ENCODE results near the gene LDHB.
"Not testable (repeated sequence)": the region's sequence is repeated elsewhere in the genome, so short reads cannot be mapped to it uniquely, and the experiment has no call there.

The LDHB gene

GRCh38 chr12:21606175-21606574 is 51.5 kb downstream of the LDHB start:
- no peak for DNase-seq

- no peak for DNase-seq
Measured at GRCh38 chr12:21604245-21605101, 53.2 kb downstream of the LDHB start, which contains the start of gene GYS2. Gene GYS2 (minus strand): TSS chr12:21604847. CDS start chr12:21604592, 255 bp downstream.

- DNase-seq, result no peak
Measured at GRCh38 chr12:21602774-21603173, 54.9 kb downstream of the LDHB start.

DNA sequence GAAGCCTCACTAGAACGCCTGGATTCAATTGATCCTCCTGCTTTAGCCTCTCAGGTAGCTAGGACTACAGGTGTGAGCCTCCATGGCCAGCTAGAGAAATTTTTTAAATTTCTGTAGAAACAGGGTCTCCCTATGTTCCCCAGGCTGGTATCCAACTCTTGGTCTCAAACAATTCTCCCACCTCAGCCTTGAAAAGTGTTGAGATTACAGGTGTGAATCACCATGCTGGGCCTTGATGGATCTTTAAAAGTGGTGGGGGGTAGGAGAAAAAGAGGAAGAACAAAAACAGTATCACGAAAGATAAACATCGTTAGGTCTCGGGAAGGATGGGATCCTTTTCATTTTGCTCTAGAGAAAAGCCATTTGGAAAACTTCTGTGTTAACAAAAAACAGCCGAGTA is 57.4 kb downstream of the LDHB start:
- no peak for DNase-seq

DNA sequence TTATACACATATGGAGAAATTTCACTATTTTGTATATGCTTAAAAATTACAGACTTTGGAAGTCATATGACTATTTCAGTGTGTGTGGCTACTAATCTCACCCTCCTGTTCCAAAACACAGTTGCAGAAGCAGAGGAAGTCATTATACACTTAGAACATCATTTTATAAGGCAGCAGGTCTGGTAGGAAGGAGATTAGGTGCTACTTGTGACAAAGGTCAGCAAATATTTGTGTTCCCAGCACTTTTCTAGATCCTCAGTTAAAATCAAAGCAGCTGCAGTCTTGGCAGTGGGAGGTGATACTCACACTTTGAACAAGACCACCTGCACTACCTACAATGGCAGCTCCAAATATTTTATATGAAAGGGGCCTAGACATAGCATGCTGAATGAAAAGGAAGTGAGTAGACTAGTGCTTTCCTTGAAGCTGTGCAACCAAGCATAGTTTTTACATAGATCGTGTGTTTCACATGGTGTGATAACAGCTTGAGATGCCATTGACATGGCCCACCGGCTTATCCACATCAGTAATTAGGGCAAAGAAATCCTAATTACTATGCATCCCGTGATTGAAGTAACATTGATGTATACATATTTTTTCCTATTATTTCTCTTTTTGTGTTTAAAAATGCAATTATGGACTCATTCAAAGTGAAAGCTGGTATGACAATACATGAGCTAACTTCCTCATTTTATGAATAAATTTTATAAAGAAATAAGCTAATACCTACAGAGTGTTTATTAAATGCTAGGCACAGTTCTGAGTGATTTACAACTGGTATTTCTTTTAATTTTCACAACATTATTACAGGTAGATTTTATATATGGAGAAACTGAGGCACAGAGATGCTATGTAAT is 58.3 kb downstream of the LDHB start:
- DNase-seq, result no peak

DNA sequence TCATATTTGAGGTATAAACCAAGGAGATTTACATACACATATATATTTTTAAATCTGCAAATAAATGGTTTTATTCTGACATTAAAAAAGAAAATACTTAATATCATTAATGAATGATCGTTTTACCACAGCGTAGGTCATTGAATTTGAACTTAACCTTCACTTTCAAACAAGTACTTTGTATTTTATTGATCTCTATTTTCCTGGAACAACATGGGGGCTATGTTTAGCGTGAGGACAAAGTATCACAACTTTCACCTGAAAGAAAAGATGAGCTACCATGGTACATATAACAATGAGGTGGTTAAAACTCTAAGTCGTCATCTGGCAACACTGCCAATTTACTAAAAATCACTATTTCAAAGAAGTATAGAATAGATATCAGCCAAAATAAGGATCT is 59.0 kb downstream of the LDHB start:
- no peak for DNase-seq

DNA sequence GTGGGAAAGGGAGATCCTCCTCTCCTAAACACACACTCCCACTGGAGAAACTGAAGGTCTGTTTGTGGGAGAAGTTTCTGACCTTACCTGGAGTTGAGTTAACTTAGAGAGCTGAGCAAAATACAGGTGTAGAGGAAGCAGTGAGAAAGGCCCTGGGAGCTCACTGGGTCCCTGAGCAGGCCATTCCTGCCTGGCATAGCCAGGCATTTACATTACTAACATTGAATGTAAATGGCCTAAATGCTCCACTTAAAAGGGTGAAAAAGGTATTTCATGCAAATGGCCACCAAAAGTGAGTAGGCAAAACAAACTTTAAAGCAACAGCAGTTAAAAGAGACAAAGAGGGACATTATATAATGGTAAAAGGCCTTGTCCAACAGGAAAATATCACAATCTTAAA is 62.3 kb downstream of the LDHB start:
- not testable (repeated sequence) for DNase-seq

DNA sequence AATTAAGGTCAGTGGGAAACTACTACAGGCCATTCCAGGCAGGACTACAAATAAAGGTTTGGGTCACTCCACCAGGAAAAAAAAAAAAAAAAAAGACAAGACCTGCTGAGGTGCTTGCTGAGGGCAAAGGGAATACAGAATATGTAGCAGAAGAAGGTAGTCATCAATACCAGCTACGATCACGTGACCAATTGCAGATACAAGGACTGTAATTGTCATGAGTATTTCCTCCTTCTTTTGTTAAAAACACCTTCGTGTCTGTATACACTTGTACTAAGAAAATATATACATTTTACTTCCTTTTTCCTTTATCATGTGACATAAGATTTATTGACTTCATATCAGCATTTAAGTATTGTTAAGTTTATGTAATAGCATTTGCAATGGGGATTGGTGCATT is 72.2 kb downstream of the LDHB start:
- no peak for DNase-seq
